ENCODE measurements around the gene TTF1.
A peak's percentile ranks its signal among the peaks of the same experiment; 100 is the strongest.

The TTF1 gene

DNA sequence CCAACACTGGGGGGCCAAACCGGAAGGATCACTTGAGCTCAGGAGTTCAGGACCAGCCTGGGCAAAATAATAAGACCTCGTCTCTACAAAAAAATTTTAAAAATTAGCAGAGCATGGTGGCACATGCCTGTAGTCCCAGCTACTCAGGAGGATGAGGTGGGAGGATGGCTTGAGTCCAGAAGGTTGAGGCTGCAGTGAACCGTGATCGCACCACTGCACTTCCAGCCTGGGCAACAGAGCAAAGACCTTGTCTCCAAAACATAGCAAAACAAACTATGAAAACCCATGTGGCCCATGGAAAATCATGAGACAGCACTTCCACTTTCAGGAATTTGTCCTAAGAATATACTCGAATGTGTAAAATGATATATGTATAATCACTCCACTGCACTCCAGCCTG lies 58.0 kb downstream of the TTF1 start:
- peaks cover 74% of the 10 kb centered on the region for H3K36me3 Mint-ChIP-seq (ENCODE audit: insufficient read depth)
- ATAC-seq (replicated peaks; ENCODE audit: extremely low read depth, poor library complexity, severe bottlenecking) (no peak), DNase-seq (ENCODE audit: low spot score in 2 of 2) (no peak)
- H3K4me1 Mint-ChIP-seq = peaks cover 35% of the 10 kb centered on the region
- H3K4me3 Mint-ChIP-seq = peak overlapping the region; percentile 31
- no peak overlapping the region for H3K27ac Mint-ChIP-seq (ENCODE audit: low read depth)
- no peaks in the 10 kb centered on the region for H3K9me3 Mint-ChIP-seq
- no peaks in the 10 kb centered on the region for H3K27me3 Mint-ChIP-seq

DNA sequence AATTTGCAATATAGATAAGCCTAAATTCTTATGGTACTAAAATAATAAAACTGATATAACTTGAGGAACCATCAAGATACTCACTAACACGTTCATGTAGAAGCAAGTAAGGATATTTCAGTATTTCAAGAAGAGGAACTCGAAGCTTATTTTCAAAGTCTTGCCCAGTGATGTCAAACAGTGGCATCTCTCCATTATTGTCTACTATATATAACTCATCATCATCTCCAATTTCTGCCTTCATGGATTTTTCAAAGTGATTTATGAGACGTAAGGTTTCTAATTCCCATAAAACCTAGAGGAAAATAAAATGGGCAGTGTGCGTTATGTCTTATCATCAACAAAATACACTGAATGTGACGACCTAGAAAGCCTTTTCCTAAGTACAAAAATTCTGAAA lies 60.5 kb downstream of the TTF1 start:
- ATAC-seq (replicated peaks; ENCODE audit: extremely low read depth, poor library complexity, severe bottlenecking) (no peak), DNase-seq (ENCODE audit: low spot score in 2 of 2) (no peak)
- peaks cover 86% of the 10 kb centered on the region for H3K36me3 Mint-ChIP-seq (ENCODE audit: insufficient read depth)
- no peaks in the 10 kb centered on the region for H3K27me3 Mint-ChIP-seq
- peaks cover 20% of the 10 kb centered on the region for H3K4me1 Mint-ChIP-seq
- no peaks in the 10 kb centered on the region for H3K9me3 Mint-ChIP-seq
- no peak overlapping the region for H3K27ac Mint-ChIP-seq (ENCODE audit: low read depth)
- no peak overlapping the region for H3K4me3 Mint-ChIP-seq

DNA sequence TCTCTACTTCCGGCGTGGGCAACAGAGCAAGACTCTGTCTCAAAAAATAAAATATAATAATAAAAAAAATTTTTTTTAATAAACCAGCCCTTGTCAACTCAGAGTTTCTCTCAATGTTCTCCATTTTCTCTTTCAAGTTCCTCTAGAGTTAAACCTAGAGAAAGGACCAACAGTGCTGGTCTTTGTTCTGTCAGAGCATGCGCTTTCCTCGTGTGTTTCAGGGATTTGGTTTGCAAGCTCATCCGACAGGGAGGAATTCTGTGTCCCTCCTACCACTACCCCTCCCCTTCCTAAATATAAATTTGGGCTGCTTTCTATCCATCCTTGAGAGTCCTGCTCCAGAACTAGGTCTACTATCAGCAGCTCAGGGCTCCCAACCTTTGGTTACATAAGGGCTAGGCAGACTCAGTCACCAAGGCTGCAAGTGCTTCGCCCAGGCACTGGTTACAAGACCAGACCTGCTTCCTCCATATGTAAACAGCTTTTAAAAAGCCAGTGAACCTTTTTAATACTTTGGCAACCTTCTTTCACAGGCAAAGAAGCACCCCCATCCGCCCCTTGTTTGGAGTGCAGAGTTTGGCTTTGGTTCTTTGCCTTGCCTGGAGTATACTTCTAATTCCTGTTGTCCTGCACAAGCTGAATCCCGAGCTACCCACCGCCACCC lies 65.3 kb downstream of the TTF1 start:
- no peak overlapping the region for H3K27ac Mint-ChIP-seq (ENCODE audit: low read depth)
- peaks cover 85% of the 10 kb centered on the region for H3K36me3 Mint-ChIP-seq (ENCODE audit: insufficient read depth)
- peaks cover 18% of the 10 kb centered on the region for H3K4me1 Mint-ChIP-seq
- H3K9me3 Mint-ChIP-seq = no peaks in the 10 kb centered on the region
- ATAC-seq (replicated peaks; ENCODE audit: extremely low read depth, poor library complexity, severe bottlenecking) (no peak), DNase-seq (ENCODE audit: low spot score in 2 of 2) (no peak)
- no peaks in the 10 kb centered on the region for H3K27me3 Mint-ChIP-seq
- no peak overlapping the region for H3K4me3 Mint-ChIP-seq

DNA sequence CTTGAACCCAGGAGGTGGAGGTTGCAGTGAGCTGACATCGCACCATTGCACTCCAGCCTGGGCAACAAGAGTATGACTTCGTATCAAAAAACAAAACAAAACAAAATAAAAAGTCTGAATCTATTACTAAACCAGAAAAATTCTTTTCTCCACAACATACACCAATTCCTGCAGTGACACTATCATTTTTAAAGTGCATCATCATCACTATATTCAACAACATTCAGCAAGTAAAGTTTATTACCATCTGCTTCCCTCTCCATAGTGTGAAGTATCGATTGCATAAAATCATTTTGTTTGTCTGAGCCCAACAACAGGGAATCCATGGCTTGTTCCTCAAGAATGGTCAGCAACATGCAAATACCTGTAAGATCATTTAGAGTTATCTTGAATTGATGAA lies 72.3 kb downstream of the TTF1 start:
- DNase-seq (ENCODE audit: low spot score in 2 of 2) (no peak), ATAC-seq (replicated peaks; ENCODE audit: extremely low read depth, poor library complexity, severe bottlenecking) (no peak)
- Mint-ChIP-seq H3K4me1 (peaks cover 19% of the 10 kb centered on the region), H3K27ac (ENCODE audit: low read depth) (no peak overlapping the region), H3K9me3 (no peaks in the 10 kb centered on the region), H3K4me3 (no peak overlapping the region), H3K36me3 (ENCODE audit: insufficient read depth) (peaks cover 86% of the 10 kb centered on the region), H3K27me3 (no peaks in the 10 kb centered on the region)

DNA sequence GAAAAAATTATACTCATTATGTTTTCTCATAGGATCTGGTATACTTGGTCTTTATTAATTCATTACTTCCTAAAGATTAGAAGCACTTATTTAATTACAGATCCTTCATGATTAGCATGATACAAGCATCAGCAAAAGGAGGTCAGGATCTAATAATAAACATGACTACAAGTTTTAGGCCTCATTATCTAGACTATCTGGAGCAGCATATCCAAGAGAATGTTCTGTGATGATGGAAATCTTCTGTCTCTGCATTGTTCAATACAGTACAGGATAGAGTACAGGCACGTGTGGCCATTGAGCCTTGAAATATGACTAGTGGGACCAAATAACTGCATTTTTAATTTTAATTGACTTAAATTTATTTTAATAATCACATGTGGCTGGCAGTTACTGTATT lies 73.1 kb downstream of the TTF1 start:
- DNase-seq (ENCODE audit: low spot score in 2 of 2) = no peak
- H3K9me3 Mint-ChIP-seq = peaks cover under 1% of the 10 kb centered on the region
- no peak overlapping the region for H3K4me3 Mint-ChIP-seq
- H3K4me1 Mint-ChIP-seq = peaks cover 20% of the 10 kb centered on the region
- ATAC-seq (replicated peaks; ENCODE audit: extremely low read depth, poor library complexity, severe bottlenecking) = no peak
- no peak overlapping the region for H3K27ac Mint-ChIP-seq (ENCODE audit: low read depth)
- H3K36me3 Mint-ChIP-seq (ENCODE audit: insufficient read depth) = peaks cover 86% of the 10 kb centered on the region
- no peaks in the 10 kb centered on the region for H3K27me3 Mint-ChIP-seq

DNA sequence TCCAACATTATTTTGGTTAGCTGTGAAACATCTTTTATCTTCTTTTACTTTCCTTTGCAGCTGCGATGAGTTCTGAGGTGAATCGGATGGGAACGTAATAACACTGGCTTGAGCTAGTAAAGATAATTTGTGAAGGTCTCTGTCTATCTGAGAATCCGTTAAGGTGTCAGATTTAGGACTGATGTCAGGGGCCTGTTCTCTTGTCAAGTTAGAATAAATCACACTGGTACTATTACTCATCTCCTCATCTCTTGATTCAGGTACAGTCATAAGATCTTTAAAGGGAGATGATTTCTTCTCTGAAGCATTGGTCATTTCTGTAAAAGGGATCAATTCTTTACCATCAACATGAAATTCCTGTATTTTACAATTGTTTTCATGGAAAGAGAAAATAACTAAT lies 78.1 kb downstream of the TTF1 start:
- Mint-ChIP-seq H3K36me3 (ENCODE audit: insufficient read depth) (peaks cover 69% of the 10 kb centered on the region), H3K27ac (ENCODE audit: low read depth) (peak overlapping the region; percentile 39), H3K4me1 (peaks cover 42% of the 10 kb centered on the region), H3K9me3 (peaks cover 6% of the 10 kb centered on the region), H3K27me3 (no peaks in the 10 kb centered on the region), H3K4me3 (no peak overlapping the region)
- ATAC-seq (replicated peaks; ENCODE audit: extremely low read depth, poor library complexity, severe bottlenecking) = no peak
- DNase-seq (ENCODE audit: low spot score in 2 of 2) = no peak

DNA sequence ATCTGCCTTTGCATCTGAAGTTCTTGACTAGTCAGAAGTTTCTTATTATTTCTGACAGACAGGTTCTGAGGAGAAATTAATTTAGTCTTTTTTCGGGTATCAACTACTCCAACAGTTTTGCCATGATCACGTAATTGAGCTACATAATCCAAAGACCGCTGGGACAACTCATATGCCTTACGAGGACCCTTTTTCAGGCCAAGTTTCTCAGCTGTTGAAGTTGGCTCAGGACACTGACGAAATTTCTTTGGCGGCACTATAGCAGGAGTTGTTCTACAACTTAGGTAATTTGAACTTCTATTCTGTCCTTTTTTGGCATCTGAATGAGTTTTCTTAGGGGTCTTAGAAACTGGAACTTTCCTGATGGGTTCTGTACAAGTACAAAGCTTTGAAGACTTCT lies 79.1 kb downstream of the TTF1 start:
- ATAC-seq (replicated peaks; ENCODE audit: extremely low read depth, poor library complexity, severe bottlenecking) (no peak), DNase-seq (ENCODE audit: low spot score in 2 of 2) (no peak)
- no peaks in the 10 kb centered on the region for H3K27me3 Mint-ChIP-seq
- no peak overlapping the region for H3K4me3 Mint-ChIP-seq
- H3K9me3 Mint-ChIP-seq = peaks cover 6% of the 10 kb centered on the region
- peaks cover 61% of the 10 kb centered on the region for H3K36me3 Mint-ChIP-seq (ENCODE audit: insufficient read depth)
- peaks cover 49% of the 10 kb centered on the region for H3K4me1 Mint-ChIP-seq
- H3K27ac Mint-ChIP-seq (ENCODE audit: low read depth) = peak overlapping the region; percentile 39

All from central memory CD8-positive, alpha-beta T cell (primary cell).